H9 (cell line): ENCODE data around the gene SIX2. TPM values are rescaled to one million over a fixed set of nuclear protein-coding genes. Genes with fewer than 3 reads are reported as not detected.

Source experiments
- DNase-seq: peaks from one replicate; pipeline ENCODE4 v3.0.0-alpha.2; 2017
- H2AFZ ChIP-seq: one replicate; pipeline ENCODE4 v1.6.1; 2013; ENCODE audit warnings: mild to moderate bottlenecking, low read length, control low read depth, moderate library complexity
- H2AK5ac ChIP-seq: 2 replicates; pipeline ENCODE4 v1.6.1; 2013; ENCODE audit warnings: low read length, control low read depth, mixed read lengths; ENCODE audit not compliant: insufficient read length
- H2BK120ac ChIP-seq: one replicate; pipeline ENCODE4 v1.6.1; 2013; ENCODE audit warnings: low read depth, mild to moderate bottlenecking, low read length, control low read depth, inconsistent platforms; ENCODE audit not compliant: poor library complexity, severe bottlenecking
- H2BK12ac ChIP-seq: 2 replicates; pipeline ENCODE4 v1.6.1; 2013; ENCODE audit warnings: low read length, control low read depth, mixed read lengths, low read depth; ENCODE audit not compliant: insufficient read length
- H2BK15ac ChIP-seq: 2 replicates; pipeline ENCODE4 v1.6.1; 2013; ENCODE audit warnings: low read depth, low read length, control low read depth
- H2BK20ac ChIP-seq: one replicate; pipeline ENCODE4 v1.6.1; 2013; ENCODE audit warnings: low read depth, mild to moderate bottlenecking, low read length, control low read depth, inconsistent platforms; ENCODE audit not compliant: poor library complexity, severe bottlenecking
- H2BK5ac ChIP-seq: 2 replicates; pipeline ENCODE4 v1.6.1; 2013; ENCODE audit warnings: low read length, control low read depth, mixed read lengths; ENCODE audit not compliant: insufficient read length
- H3K14ac ChIP-seq: 2 replicates; pipeline ENCODE4 v1.6.1; 2013; ENCODE audit warnings: low read length, control low read depth; ENCODE audit not compliant: insufficient read depth
- H3K18ac ChIP-seq: 2 replicates; pipeline ENCODE4 v1.6.1; 2013; ENCODE audit warnings: low read depth, mild to moderate bottlenecking, mixed read lengths, low read length, control low read depth; ENCODE audit not compliant: insufficient read length
- H3K23ac ChIP-seq: 2 replicates; pipeline ENCODE4 v1.6.1; 2013; ENCODE audit warnings: low read length, control low read depth, mixed read lengths, low read depth; ENCODE audit not compliant: insufficient read length
- H3K23me2 ChIP-seq: 2 replicates; pipeline ENCODE4 v1.6.1; 2013; ENCODE audit warnings: low read depth, mild to moderate bottlenecking, mixed read lengths, low read length, control low read depth; ENCODE audit not compliant: insufficient read length, poor library complexity, severe bottlenecking
- H3K27ac ChIP-seq: 2 replicates; pipeline ENCODE4 v1.5.1; 2013; ENCODE audit warnings: low read length, control low read depth, mixed read lengths, low read depth; ENCODE audit not compliant: insufficient read length
- H3K27me3 ChIP-seq: 2 replicates; pipeline ENCODE4 v1.6.1; 2013; ENCODE audit warnings: low read length, control low read depth, inconsistent platforms; ENCODE audit not compliant: insufficient read depth
- H3K4ac ChIP-seq: 2 replicates; pipeline ENCODE4 v1.6.1; 2013; ENCODE audit warnings: low read depth, mild to moderate bottlenecking, control low read depth, inconsistent platforms, low read length, moderate library complexity
- H3K4me1 ChIP-seq: 2 replicates; pipeline ENCODE4 v1.6.1; 2013; ENCODE audit warnings: low read length, control low read depth, inconsistent platforms; ENCODE audit not compliant: insufficient read depth
- H3K4me2 ChIP-seq: 2 replicates; pipeline ENCODE4 v1.6.1; 2013; ENCODE audit warnings: low read length, control low read depth, mixed read lengths; ENCODE audit not compliant: insufficient read length, insufficient read depth
- H3K56ac ChIP-seq: 2 replicates; pipeline ENCODE4 v1.6.1; 2013; ENCODE audit warnings: low read depth, mild to moderate bottlenecking, mixed read lengths, low read length, control low read depth; ENCODE audit not compliant: insufficient read length
- H3K79me1 ChIP-seq: 2 replicates; pipeline ENCODE4 v1.6.1; 2013; ENCODE audit warnings: low read depth, mild to moderate bottlenecking, moderate library complexity, low read length, control low read depth, inconsistent platforms; ENCODE audit not compliant: insufficient read depth, poor library complexity, severe bottlenecking
- H3K79me2 ChIP-seq: 2 replicates; pipeline ENCODE4 v1.6.1; 2013; ENCODE audit warnings: low read length, control low read depth, inconsistent platforms; ENCODE audit not compliant: insufficient read depth
- H3K9ac ChIP-seq: 2 replicates; pipeline ENCODE4 v1.6.1; 2013; ENCODE audit warnings: low read length, control low read depth, mixed read lengths; ENCODE audit not compliant: insufficient read length; ENCODE audit errors: extremely low read depth
- H3K9me3 ChIP-seq: one replicate; pipeline ENCODE4 v1.6.1; 2013; ENCODE audit warnings: low read depth, low read length, inconsistent platforms; ENCODE audit not compliant: control insufficient read depth
- H3T11ph ChIP-seq: one replicate; pipeline ENCODE4 v1.6.1; 2013; ENCODE audit warnings: mild to moderate bottlenecking, low read length, control low read depth, inconsistent platforms
- H4K20me1 ChIP-seq: one replicate; pipeline ENCODE4 v1.6.1; 2013; ENCODE audit not compliant: control insufficient read depth, insufficient read length, insufficient read depth
- H4K5ac ChIP-seq: 2 replicates; pipeline ENCODE4 v1.6.1; 2013; ENCODE audit warnings: low read depth, mild to moderate bottlenecking, mixed read lengths, low read length, control low read depth; ENCODE audit not compliant: insufficient read length
- H4K8ac ChIP-seq: replicated peaks from 2 replicates; pipeline ENCODE4 v1.6.1; 2013; ENCODE audit warnings: low read length, control low read depth, mixed read lengths, low read depth; ENCODE audit not compliant: insufficient read length
- H4K91ac ChIP-seq: 2 replicates; pipeline ENCODE4 v1.6.1; 2013; ENCODE audit warnings: low read depth, mild to moderate bottlenecking, moderate library complexity, mixed read lengths, low read length, control low read depth; ENCODE audit not compliant: insufficient read length
- H3K27ac Mint-ChIP-seq, 3 experiments: 2 replicates in 2 of 3; 3 replicates in 1 of 3; pipeline ENCODE4 v1.8.0; 2020 to 2021; ENCODE audit warnings: mixed read lengths in 3 of 3, mild to moderate bottlenecking in 1 of 3, moderate library complexity in 1 of 3
- H3K27me3 Mint-ChIP-seq: 2 replicates; pipeline ENCODE4 v1.8.0; 2021; ENCODE audit warnings: low read depth, mild to moderate bottlenecking, moderate library complexity, mixed read lengths
- H3K36me3 Mint-ChIP-seq, 3 experiments: 2 replicates in 2 of 3; 3 replicates in 1 of 3; pipeline ENCODE4 v1.8.0; 2020 to 2021; ENCODE audit warnings: low read depth in 3 of 3, mixed read lengths in 3 of 3; ENCODE audit not compliant: insufficient read depth in 1 of 3
- H3K4me1 Mint-ChIP-seq, 2 experiments: 2 replicates each; pipeline ENCODE4 v1.8.0; 2020; ENCODE audit warnings: mixed read lengths in 2 of 2
- H3K4me3 Mint-ChIP-seq, 2 experiments: 2 replicates in 1 of 2; 3 replicates in 1 of 2; pipeline ENCODE4 v1.8.0; 2020 to 2021; ENCODE audit warnings: mild to moderate bottlenecking in 2 of 2, mixed read lengths in 2 of 2, moderate library complexity in 1 of 2
- H3K9me3 Mint-ChIP-seq, 2 experiments: 2 replicates in 1 of 2; 3 replicates in 1 of 2; pipeline ENCODE4 v1.8.0; 2020; ENCODE audit warnings: mild to moderate bottlenecking in 2 of 2, mixed read lengths in 2 of 2, moderate library complexity in 1 of 2
- CTCF ChIP-seq: fragments of 200-600 bp; sonication (generic); conservative IDR thresholded peaks from 3 replicates; pipeline ENCODE4 v1.8.0; 2021; ENCODE audit warnings: antibody characterized with exemption, mild to moderate bottlenecking
- WGBS: extraction: QIAGEN DNeasy Blood & Tissue Kit; methylation state at CpG from one replicate; pipeline ENCODE4 v1.1.7; 2013; ENCODE audit warnings: missing lambda C conversion rate, low lambda C conversion rate, mixed read lengths; ENCODE audit not compliant: insufficient read length; ENCODE audit errors: extremely low coverage; 5-methylcytosine and 5-hydroxymethylcytosine counted together
- total RNA-seq: library from RNA; stranded (reverse); gene quantifications from 2 replicates; pipeline ENCODE4 v1.2.1, GENCODE V29; 2021

The SIX2 gene
- total RNA-seq, 1 experiment from 2014 or later = not detected

- no peak overlapping the region for H3T11ph ChIP-seq
- TF ChIP-seq CTCF = no peak
- H2BK15ac ChIP-seq = no peak overlapping the region
- H3K27ac ChIP-seq = no peak overlapping the region
- Mint-ChIP-seq H3K36me3 (no peaks in the 10 kb centered on the region), H3K9me3 (no peaks in the 10 kb centered on the region), H3K4me3 (no peak overlapping the region), H3K27ac (no peak overlapping the region), H3K27me3 (peaks cover 7% of the 10 kb centered on the region), H3K4me1 (peaks cover 19 to 36% of the 10 kb centered on the region in 2 experiments)
- H3K27me3 ChIP-seq = no peaks in the 10 kb centered on the region
- H2BK5ac ChIP-seq = no peak overlapping the region
- no CpG with 5 or more reads among the region's 9 CpGs for WGBS
- H2AFZ ChIP-seq = no peak overlapping the region
- no peak overlapping the region for H4K91ac ChIP-seq
- H3K79me1 ChIP-seq = no peaks in the 10 kb centered on the region
- H3K4me2 ChIP-seq = no peak overlapping the region
- no peak overlapping the region for H3K56ac ChIP-seq
- peaks cover 2% of the 10 kb centered on the region; the same call in 1 of the 2 replicates for H3K4me1 ChIP-seq
- H4K8ac ChIP-seq = no peak overlapping the region
- no peak overlapping the region for H2BK120ac ChIP-seq
- H3K79me2 ChIP-seq = no peaks in the 10 kb centered on the region
- no peaks in the 10 kb centered on the region for H4K20me1 ChIP-seq
- no peak overlapping the region for H2BK12ac ChIP-seq
- DNase-seq = no peak
- H4K5ac ChIP-seq = no peak overlapping the region
- H3K4ac ChIP-seq = no peak overlapping the region
- no peaks in the 10 kb centered on the region for H3K23me2 ChIP-seq
- no peak overlapping the region for H3K9ac ChIP-seq
- H2BK20ac ChIP-seq = no peak overlapping the region
- no peak overlapping the region for H2AK5ac ChIP-seq
- no peak overlapping the region for H3K23ac ChIP-seq
- no peaks in the 10 kb centered on the region for H3K9me3 ChIP-seq
- no peak overlapping the region for H3K18ac ChIP-seq
- H3K14ac ChIP-seq = no peak overlapping the region
Observed at GRCh38 chr2:44980751-44981713, 28.2 kb downstream of the SIX2 start.
